Activated CD4-positive, alpha-beta memory T cell treated with anti-CD3 and anti-CD28 coated beads for 36 hours (primary cell): ENCODE measurements around the gene RAD21L1. TPM values are rescaled to one million over a fixed set of nuclear protein-coding genes. Genes with fewer than 3 reads are reported as not detected.
A peak's percentile ranks its signal among the peaks of the same experiment; 100 is the strongest.

Experiments
- CTCF ChIA-PET: fragments of 350-600 bp; sonication (Branson Sonifier 250); formaldehyde crosslinking; loops from one replicate; lab custom pipeline; 2021; ENCODE audit warnings: antibody characterized with exemption, inconsistent platforms; lab: Charles Lee
- POLR2A ChIA-PET: fragments of 350-600 bp; sonication (Branson Sonifier 250); formaldehyde crosslinking; loops from one replicate; lab custom pipeline; 2021; ENCODE audit warnings: antibody characterized with exemption; lab: Charles Lee
- DNase-seq: peaks from one replicate; pipeline ENCODE4 v3.0.0-alpha.2; 2020
- H3K27ac Mint-ChIP-seq: one replicate; pipeline ENCODE4 v1.8.0; 2021; ENCODE audit warnings: mixed read lengths
- H3K27me3 Mint-ChIP-seq: one replicate; pipeline ENCODE4 v1.8.0; 2021; ENCODE audit warnings: mixed read lengths
- H3K36me3 Mint-ChIP-seq: one replicate; pipeline ENCODE4 v1.8.0; 2021; ENCODE audit warnings: mixed read lengths
- H3K4me1 Mint-ChIP-seq: one replicate; pipeline ENCODE4 v1.8.0; 2021; ENCODE audit warnings: low read depth, mixed read lengths
- H3K4me3 Mint-ChIP-seq: one replicate; pipeline ENCODE4 v1.8.0; 2021; ENCODE audit warnings: mild to moderate bottlenecking, mixed read lengths
- H3K9me3 Mint-ChIP-seq: one replicate; pipeline ENCODE4 v1.8.0; 2021; ENCODE audit warnings: mixed read lengths
- intact Hi-C: fragments of 100-400 bp; cut with micrococcal nuclease; formaldehyde crosslinking; loops from one replicate; pipeline ENCODE4 v1.15.1; 2023
- total RNA-seq, 2 experiments: library from RNA; stranded (reverse); gene quantifications; one replicate each; pipeline ENCODE4 v1.2.3, GENCODE V29; 2021

The RAD21L1 gene
- total RNA-seq, 2 experiments from 2014 or later, result not detected

DNA sequence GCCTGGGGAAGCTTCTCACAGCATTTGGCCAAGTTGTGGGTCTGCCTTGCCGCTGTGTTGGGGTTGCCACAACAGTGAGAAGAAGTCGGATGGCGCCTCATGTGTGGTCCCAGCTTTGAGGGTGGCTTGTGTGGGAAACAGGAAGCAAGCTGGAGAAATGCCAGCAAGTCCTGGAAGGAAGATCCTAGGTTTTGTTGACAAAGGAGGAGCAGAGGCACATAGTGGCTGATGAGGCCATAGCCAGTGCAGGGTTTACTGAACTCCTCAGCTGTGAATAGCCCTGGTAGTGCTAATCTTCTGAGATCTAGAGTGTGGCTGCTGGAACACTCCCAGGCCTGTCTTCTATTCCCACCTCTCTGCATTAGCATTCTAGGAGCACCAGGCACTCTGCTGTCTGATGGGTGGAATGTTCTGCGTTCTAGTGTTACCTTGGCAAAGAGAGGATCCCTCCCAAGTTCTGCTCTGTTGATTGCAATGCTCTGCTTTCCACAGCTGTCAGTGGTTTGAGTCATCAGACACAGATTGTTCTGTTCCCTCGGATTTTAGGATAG lies 65.4 kb downstream of the RAD21L1 start:
- Mint-ChIP-seq H3K27me3 (no peaks in the 10 kb centered on the region), H3K4me1 (peaks cover 18% of the 10 kb centered on the region), H3K4me3 (no peak overlapping the region), H3K27ac (no peak overlapping the region), H3K9me3 (no peaks in the 10 kb centered on the region), H3K36me3 (no peaks in the 10 kb centered on the region)
- CTCF ChIA-PET, result interaction anchor here (1.8 kb wide), 1 partner anchor 22 kb away, joined by 5 read pairs; no protein-coding TSS in a partner anchor
- POLR2A ChIA-PET, result interaction anchor here (0.7 kb wide), 1 partner anchor 10 kb away, joined by 3 read pairs; no protein-coding TSS in a partner anchor
- DNase-seq, result no peak
- intact Hi-C loops, result no loop called here

DNA sequence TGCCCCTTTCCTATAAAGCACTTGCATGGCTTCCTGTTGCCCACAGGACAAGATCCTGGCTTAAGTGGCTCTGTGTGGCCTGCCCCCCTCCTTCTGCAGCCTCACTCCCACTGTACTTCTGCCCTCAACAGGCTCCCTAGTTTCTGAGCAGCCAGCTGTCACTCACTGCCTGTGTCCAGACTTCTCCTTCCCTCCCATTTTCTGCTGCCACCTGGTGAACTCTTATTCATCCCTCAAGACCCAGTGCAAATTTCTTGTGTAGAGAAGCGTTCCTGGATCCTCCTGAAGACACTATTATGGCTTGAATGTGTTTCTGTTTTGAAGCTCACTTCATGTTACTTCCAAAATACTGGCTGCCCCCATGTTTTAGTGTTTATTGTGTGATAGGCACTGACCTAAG lies 66.8 kb downstream of the RAD21L1 start:
- H3K4me1 Mint-ChIP-seq, result peaks cover 4% of the 10 kb centered on the region
- intact Hi-C loops, result no loop called here
- H3K9me3 Mint-ChIP-seq, result no peaks in the 10 kb centered on the region
- ChIA-PET POLR2A (no interaction called here), CTCF (no interaction called here)
- no peak for DNase-seq
- H3K4me3 Mint-ChIP-seq, result no peak overlapping the region
- no peaks in the 10 kb centered on the region for H3K36me3 Mint-ChIP-seq
- H3K27ac Mint-ChIP-seq, result no peak overlapping the region
- H3K27me3 Mint-ChIP-seq, result no peaks in the 10 kb centered on the region

DNA sequence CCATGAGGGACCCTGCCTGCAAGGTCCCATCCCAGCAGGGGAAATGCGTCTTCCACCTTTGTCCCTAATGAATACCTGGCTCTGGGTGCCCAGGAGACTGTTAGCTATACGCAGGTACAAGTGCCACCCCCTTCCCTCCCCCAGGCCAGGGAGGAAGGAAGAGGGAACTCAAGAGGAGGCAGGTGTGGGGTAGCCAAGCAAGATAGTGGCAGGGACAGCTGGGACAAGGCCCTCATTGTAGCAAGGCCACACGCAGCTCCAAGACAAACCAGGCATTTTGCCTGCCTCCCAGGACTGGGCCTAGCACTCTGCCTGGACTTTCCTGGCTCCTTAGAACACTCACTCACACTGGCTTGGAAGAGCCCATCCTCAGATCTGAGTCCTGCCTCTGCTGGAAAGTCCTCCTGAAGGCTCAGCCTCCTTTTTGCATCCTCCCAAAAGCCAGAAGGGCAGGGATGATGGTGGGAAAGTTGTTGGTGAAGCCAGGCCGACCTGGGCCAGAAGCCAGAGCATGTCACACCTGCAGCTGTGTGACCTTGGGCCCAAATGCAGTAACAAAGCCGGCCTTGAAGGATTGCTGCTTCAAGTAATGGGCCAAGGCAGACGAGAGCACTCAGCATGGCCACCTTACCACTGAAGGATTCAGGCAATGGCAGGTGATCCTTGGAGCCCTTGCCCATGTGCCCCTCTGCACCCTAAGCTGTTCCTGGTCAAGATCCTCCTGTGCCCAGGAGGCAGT lies 68.0 kb downstream of the RAD21L1 start:
- H3K4me1 Mint-ChIP-seq, result no peaks in the 10 kb centered on the region

DNA sequence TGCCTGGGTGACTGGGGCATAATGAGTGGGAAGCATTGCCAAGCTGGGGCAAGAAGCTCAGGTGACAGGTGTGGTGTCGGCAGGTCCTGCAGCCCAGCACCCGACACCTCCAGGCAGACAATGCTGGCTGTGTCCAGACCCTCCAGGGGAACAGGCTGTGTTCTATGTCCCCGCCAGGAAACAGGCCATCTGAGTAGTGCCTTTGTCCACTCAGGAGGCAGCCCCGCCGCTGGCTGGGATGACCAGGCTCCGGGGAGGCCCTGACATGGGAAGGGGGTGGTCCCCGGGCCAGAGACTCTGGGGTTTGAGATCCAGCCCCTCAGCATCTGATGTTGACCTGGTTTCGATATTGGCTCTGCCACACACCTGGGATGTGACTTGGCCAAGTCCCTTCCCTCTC lies 68.7 kb downstream of the RAD21L1 start:
- POLR2A ChIA-PET, result interaction anchor here (1.0 kb wide), 1 partner anchor 11 kb away, joined by 3 read pairs; no protein-coding TSS in a partner anchor
- no peaks in the 10 kb centered on the region for H3K27me3 Mint-ChIP-seq
- DNase-seq, result no peak
- H3K9me3 Mint-ChIP-seq, result no peaks in the 10 kb centered on the region
- CTCF ChIA-PET, result no interaction called here
- H3K36me3 Mint-ChIP-seq, result no peaks in the 10 kb centered on the region
- intact Hi-C loops, result no loop called here
- no peak overlapping the region for H3K27ac Mint-ChIP-seq
- H3K4me1 Mint-ChIP-seq, result no peaks in the 10 kb centered on the region
- H3K4me3 Mint-ChIP-seq, result no peak overlapping the region

More for the DNA sequence above, 68.0 kb downstream of the RAD21L1 start:
- H3K9me3 Mint-ChIP-seq, result no peaks in the 10 kb centered on the region
- no peak for DNase-seq
- no peak overlapping the region for H3K27ac Mint-ChIP-seq
- no peaks in the 10 kb centered on the region for H3K36me3 Mint-ChIP-seq
- no peaks in the 10 kb centered on the region for H3K27me3 Mint-ChIP-seq
- no peak overlapping the region for H3K4me3 Mint-ChIP-seq
- ChIA-PET POLR2A (interaction anchor here (1.0 kb wide), 1 partner anchor 11 kb away, joined by 3 read pairs; no protein-coding TSS in a partner anchor), CTCF (no interaction called here)
- intact Hi-C loops, result no loop called here

DNA sequence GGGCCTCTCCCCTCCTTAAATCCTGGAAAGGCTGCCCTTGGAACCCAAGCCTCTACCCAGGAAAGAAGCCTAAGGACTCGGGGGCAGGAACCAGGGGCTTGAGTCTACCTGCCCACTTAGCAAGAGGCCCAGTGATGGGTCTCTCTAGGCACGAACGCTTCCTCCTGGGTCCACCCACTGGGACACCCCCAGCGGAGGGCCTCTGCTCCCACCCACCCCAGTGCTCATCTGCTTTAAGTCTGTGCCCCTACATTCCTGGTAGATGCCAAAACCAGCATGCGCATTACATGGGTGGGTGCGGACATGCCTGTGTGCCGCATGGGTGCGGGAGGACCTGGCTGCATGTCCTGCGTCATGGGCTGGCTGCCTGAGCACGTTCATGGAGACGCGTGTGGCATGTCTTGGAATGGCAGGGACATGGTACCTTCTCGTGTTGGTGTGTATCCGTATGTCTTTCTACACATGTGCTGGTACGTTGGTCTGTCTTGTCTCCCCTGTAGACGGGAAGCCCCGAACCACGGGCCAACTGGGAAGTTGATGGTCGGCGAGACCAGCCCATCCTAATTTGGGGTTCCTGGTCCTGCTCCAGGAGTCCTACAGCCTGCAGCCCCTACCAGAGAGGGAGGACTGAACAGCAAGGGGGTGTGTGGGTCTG lies 69.6 kb downstream of the RAD21L1 start:
- intact Hi-C loops, result no loop called here
- H3K4me1 Mint-ChIP-seq, result peaks cover 6% of the 10 kb centered on the region
- H3K9me3 Mint-ChIP-seq, result no peaks in the 10 kb centered on the region
- no peaks in the 10 kb centered on the region for H3K27me3 Mint-ChIP-seq
- no peaks in the 10 kb centered on the region for H3K36me3 Mint-ChIP-seq
- no peak for DNase-seq
- no peak overlapping the region for H3K27ac Mint-ChIP-seq
- H3K4me3 Mint-ChIP-seq, result no peak overlapping the region
- POLR2A ChIA-PET, result no interaction called here
- CTCF ChIA-PET, result no interaction called here

DNA sequence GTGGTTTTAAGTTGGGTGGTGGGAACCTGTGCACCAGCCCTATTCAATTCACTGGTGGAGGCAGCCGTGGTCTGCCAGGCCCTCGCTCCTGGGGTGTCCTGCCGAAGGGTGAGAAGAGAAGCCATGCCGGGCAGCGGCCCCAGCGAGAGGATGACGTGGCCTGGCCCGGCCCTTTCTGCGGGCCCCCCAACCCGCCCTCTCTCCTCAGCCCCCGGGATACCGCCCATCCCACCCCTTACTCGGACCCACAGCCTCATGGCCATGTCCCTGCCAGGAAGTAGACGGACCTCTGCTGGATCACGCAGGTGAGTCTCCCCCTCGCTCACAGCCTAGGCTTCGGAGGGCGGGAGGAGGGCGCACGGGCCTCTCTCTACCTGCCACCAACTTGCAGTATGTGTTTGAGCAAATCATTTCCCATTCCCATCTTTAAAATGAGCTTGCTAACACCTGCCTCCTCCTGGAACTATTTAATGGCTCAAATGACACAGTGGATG lies 70.3 kb downstream of the RAD21L1 start:
- no peak for DNase-seq
- Mint-ChIP-seq H3K36me3 (no peaks in the 10 kb centered on the region), H3K9me3 (no peaks in the 10 kb centered on the region), H3K4me1 (peaks cover 13% of the 10 kb centered on the region), H3K27me3 (no peaks in the 10 kb centered on the region), H3K4me3 (no peak overlapping the region), H3K27ac (no peak overlapping the region)
- ChIA-PET POLR2A (no interaction called here), CTCF (no interaction called here)
- intact Hi-C loops, result no loop called here

DNA sequence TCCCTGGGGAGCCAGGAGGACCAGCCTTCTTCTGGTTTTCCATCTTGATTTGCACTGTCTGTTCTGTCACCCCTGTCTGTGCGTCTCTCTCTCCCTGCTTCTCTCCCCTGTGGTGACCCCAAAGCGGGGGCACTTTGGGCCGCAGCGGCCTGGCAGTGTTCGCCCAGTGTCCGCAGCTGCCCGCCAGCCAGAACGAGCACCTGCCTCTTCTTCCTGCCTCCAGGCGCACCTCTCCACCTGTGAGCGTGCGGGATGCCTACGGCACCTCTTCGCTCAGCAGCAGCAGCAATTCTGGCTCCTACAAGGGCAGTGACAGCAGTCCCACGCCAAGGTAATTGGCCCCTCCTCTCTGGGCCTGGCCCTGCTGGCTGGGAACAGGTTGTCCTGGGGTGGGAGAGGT lies 71.1 kb downstream of the RAD21L1 start:
- no peaks in the 10 kb centered on the region for H3K36me3 Mint-ChIP-seq
- CTCF ChIA-PET, result no interaction called here
- H3K9me3 Mint-ChIP-seq, result no peaks in the 10 kb centered on the region
- H3K27ac Mint-ChIP-seq, result no peak overlapping the region
- H3K4me1 Mint-ChIP-seq, result peaks cover 16% of the 10 kb centered on the region
- no peaks in the 10 kb centered on the region for H3K27me3 Mint-ChIP-seq
- POLR2A ChIA-PET, result no interaction called here
- H3K4me3 Mint-ChIP-seq, result no peak overlapping the region
- intact Hi-C loops, result no loop called here
- DNase-seq, result no peak

DNA sequence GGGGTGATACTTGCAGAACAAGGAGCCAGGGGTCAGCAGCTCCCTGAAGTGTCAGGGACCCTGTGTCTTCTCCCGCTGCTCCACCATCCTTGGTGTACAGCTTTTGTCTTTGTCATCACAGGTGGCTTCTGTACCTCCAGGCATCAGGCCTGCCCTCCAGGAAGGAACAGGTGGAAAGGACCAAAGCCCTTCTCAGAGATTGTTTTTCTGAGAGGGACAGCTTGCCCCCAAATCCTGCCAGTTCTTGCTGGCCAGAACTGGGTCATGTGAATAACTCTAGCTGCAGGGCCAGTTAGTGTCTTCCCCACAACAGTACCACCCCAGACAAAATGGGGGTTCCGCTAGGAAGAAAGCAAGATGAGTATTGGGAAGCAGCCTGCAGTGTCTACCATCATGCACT lies 71.6 kb downstream of the RAD21L1 start:
- intact Hi-C loops, result no loop called here
- Mint-ChIP-seq H3K4me3 (no peak overlapping the region), H3K27me3 (no peaks in the 10 kb centered on the region), H3K9me3 (no peaks in the 10 kb centered on the region), H3K27ac (no peak overlapping the region), H3K36me3 (no peaks in the 10 kb centered on the region), H3K4me1 (peaks cover 16% of the 10 kb centered on the region)
- POLR2A ChIA-PET, result no interaction called here
- CTCF ChIA-PET, result no interaction called here
- DNase-seq, result no peak

DNA sequence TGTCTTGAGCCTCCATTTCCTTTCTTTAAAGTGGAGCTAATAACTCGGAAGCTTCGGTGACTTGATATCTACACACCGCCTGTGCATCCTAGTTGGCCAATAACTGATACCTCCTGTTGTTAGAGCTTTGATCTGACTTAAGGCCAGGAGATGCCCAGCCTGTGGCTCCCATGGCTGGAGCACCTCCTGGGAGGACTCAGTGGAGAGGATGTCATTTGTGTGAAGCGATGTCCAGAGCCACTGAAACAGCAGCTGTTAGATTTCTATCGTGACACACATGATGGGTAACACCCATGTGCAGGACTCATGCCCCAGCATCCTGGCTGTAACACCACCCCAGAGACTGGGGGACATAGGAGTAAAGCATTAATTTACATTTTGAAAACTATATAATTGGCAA lies 72.3 kb downstream of the RAD21L1 start:
- DNase-seq, result no peak
- H3K4me3 Mint-ChIP-seq, result no peak overlapping the region
- H3K36me3 Mint-ChIP-seq, result no peaks in the 10 kb centered on the region
- POLR2A ChIA-PET, result no interaction called here
- CTCF ChIA-PET, result interaction anchor here (1.0 to 1.7 kb wide), 2 partner anchors 15 kb away, joined by 3 to 4 read pairs; no protein-coding TSS in a partner anchor
- H3K27ac Mint-ChIP-seq, result no peak overlapping the region
- intact Hi-C loops, result no loop called here
- no peaks in the 10 kb centered on the region for H3K9me3 Mint-ChIP-seq
- peaks cover 16% of the 10 kb centered on the region for H3K4me1 Mint-ChIP-seq
- H3K27me3 Mint-ChIP-seq, result no peaks in the 10 kb centered on the region

DNA sequence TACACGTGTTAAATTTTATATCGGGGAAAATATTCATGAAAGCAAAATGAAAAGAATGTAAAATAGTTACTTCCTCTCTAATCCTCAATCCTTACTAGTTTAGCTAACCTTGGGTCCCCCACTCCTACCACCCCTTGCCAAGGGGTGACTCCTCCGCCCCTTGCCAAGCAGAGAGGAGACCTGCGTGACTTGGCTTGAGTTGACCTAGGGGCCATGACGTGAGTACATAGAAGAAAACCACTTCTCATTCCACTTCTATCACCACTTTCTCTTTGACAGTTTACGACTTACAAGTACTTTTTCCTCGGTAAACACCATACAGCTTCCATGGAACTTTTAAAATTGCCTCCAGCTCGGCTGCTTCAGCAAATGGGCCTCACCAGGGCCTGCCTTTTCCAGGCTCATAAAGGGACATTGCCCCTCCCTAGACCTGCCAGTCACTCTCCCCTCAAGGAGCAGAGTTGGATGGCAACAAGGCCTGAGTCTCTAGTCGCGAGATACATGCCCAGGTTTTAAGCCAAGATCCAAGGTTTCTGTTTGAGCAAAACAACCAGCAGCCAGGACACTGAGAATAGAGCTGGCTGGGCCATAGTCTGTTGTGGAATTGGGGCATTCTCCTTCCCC lies 73.2 kb downstream of the RAD21L1 start:
- no peaks in the 10 kb centered on the region for H3K36me3 Mint-ChIP-seq
- no peak overlapping the region for H3K4me3 Mint-ChIP-seq
- ChIA-PET CTCF (interaction anchor here (1.0 to 1.7 kb wide), 3 partner anchors 14 to 44 kb away, joined by 3 to 4 read pairs (median 3); no protein-coding TSS in a partner anchor), POLR2A (no interaction called here)
- DNase-seq, result no peak
- H3K27ac Mint-ChIP-seq, result no peak overlapping the region
- intact Hi-C loops, result no loop called here
- H3K27me3 Mint-ChIP-seq, result no peaks in the 10 kb centered on the region
- H3K9me3 Mint-ChIP-seq, result no peaks in the 10 kb centered on the region
- peaks cover 16% of the 10 kb centered on the region for H3K4me1 Mint-ChIP-seq

DNA sequence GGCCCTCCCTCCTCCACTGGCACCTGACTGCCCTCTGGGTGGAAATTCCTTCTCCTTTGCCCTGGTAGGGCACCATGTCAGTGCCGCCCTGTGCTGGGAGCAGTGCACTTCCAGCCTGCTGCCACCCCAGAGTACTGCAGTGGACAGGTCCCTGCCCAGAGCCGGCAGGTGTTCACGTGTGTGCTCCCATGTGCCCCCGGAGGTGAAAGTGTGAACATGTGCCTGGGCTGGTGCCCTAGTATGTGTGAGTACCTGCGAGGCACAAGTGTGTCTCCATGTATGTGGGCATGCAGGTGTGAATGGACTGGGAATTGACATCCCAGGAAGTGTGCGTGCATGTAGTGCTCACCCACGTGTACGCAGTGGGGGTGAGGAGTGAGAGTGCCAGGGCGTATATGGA lies 73.7 kb downstream of the RAD21L1 start:
- POLR2A ChIA-PET, result no interaction called here
- Mint-ChIP-seq H3K9me3 (no peaks in the 10 kb centered on the region), H3K27ac (no peak overlapping the region), H3K4me3 (no peak overlapping the region), H3K4me1 (peaks cover 16% of the 10 kb centered on the region), H3K27me3 (no peaks in the 10 kb centered on the region), H3K36me3 (peaks cover under 1% of the 10 kb centered on the region)
- intact Hi-C loops, result no loop called here
- CTCF ChIA-PET, result interaction anchor here (1.0 to 1.9 kb wide), 3 partner anchors 13 to 139 kb away, joined by 3 to 6 read pairs (median 4); no protein-coding TSS in a partner anchor
- DNase-seq, result peak; percentile 58
